Activated CD8-positive, alpha-beta memory T cell treated with anti-CD3 and anti-CD28 coated beads, Interleukin-2, amount 50 U/mL, for 24 hours (primary cell): ENCODE data around the gene SCAF8.

Experiments used
- DNase-seq: peaks from one replicate; pipeline ENCODE4 v3.0.0-alpha.2; 2020; ENCODE audit errors: extremely low read depth

Gene SCAF8

GRCh38 chr6:154839546-154839945 is 106.3 kb downstream of the SCAF8 start:
- DNase-seq, result no peak

GRCh38 chr6:154840363-154840762 is 107.1 kb downstream of the SCAF8 start:
- DNase-seq, result no peak

- no peak for DNase-seq
These were observed 107.9 kb downstream of the SCAF8 start for GRCh38 chr6:154841109-154841508.

- DNase-seq, result no peak
These were observed 109.6 kb downstream of the SCAF8 start for GRCh38 chr6:154842833-154843232.

- no peak for DNase-seq
These were observed 114.1 kb downstream of the SCAF8 start for GRCh38 chr6:154847318-154847717.

GRCh38 chr6:154848580-154848979 is 115.4 kb downstream of the SCAF8 start:
- no peak for DNase-seq

- no peak for DNase-seq
These were observed 116.3 kb downstream of the SCAF8 start for GRCh38 chr6:154849475-154849874.

GRCh38 chr6:154852687-154853086 is 119.5 kb downstream of the SCAF8 start:
- no peak for DNase-seq

GRCh38 chr6:154857529-154857928 is 124.3 kb downstream of the SCAF8 start:
- DNase-seq, result no peak

GRCh38 chr6:154861825-154862224 is 128.6 kb downstream of the SCAF8 start:
- DNase-seq, result no peak

- no peak for DNase-seq
These were observed 129.3 kb downstream of the SCAF8 start for GRCh38 chr6:154862536-154862935.

- no peak for DNase-seq
These were observed 130.8 kb downstream of the SCAF8 start for GRCh38 chr6:154864066-154864430.

GRCh38 chr6:154865291-154865690 is 132.1 kb downstream of the SCAF8 start:
- DNase-seq, result no peak

- DNase-seq, result no peak
These were observed 135.0 kb downstream of the SCAF8 start for GRCh38 chr6:154868143-154868594.

GRCh38 chr6:154872542-154873114 is 139.4 kb downstream of the SCAF8 start:
- no peak for DNase-seq

- no peak for DNase-seq
These were observed 140.3 kb downstream of the SCAF8 start for GRCh38 chr6:154873546-154873945.

GRCh38 chr6:154874773-154875592 is 141.8 kb downstream of the SCAF8 start:
- DNase-seq, result no peak

- no peak for DNase-seq
These were observed 143.5 kb downstream of the SCAF8 start for GRCh38 chr6:154876486-154877280.

- DNase-seq, result no peak
These were observed 145.8 kb downstream of the SCAF8 start for GRCh38 chr6:154878871-154879491.

- DNase-seq, result no peak
These were observed 148.9 kb downstream of the SCAF8 start for GRCh38 chr6:154882107-154882506.
